HS-27A (cell line): ENCODE results near the gene TRPV2.
A peak's percentile ranks its signal among the peaks of the same experiment; 100 is the strongest.

Experiments
- DNase-seq: peaks from one replicate; pipeline ENCODE4 v3.0.0-alpha.2; 2012; ENCODE audit warnings: low read depth, missing footprints

TRPV2 gene

DNA sequence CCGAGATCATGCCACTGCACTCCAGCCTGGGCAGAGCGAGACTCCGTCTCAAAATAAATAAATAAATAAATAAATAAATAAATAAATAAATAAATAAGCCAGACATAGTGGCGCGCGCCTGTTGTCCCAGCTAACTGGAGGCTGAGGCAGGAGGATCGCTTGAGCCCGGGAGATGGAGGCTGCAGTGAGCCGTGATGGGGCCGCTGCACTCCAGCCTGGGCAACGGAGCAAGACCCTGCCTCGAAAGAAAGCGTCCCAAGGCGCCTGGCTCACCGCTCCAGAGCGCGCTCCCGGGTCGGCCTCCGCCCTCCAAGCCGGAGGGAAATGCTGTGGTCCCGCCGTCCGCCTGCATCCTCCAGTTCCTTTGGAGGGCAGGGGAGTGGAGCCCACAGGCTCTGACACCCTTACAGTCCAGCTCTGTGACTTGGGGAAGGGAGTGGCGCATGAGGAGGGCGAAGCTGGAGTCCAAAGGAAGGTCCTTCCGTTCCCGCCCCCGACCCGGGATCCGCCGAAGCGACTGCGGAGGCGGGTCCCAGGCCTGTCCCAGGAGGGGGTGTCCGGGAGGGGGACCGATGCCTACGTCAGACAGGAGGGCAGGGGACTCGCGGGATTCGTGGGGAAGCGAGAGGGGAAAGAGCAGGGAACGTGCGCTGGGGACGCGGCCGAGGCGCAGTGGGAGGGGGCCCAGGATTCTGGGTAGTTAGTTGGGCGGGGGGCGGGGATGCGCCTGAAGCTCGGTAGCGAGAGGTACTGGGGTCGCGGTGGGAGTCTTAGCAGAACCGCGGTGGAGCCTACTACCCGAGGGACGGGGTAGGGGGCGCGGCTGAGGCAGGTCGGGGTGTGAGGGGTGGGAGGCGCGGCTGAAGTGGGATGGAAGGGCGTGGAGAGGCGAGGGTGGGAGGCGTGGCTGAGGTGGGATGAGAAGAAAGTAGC lies 8.4 kb upstream of the TRPV2 start:
- DNase-seq = no peak

DNA sequence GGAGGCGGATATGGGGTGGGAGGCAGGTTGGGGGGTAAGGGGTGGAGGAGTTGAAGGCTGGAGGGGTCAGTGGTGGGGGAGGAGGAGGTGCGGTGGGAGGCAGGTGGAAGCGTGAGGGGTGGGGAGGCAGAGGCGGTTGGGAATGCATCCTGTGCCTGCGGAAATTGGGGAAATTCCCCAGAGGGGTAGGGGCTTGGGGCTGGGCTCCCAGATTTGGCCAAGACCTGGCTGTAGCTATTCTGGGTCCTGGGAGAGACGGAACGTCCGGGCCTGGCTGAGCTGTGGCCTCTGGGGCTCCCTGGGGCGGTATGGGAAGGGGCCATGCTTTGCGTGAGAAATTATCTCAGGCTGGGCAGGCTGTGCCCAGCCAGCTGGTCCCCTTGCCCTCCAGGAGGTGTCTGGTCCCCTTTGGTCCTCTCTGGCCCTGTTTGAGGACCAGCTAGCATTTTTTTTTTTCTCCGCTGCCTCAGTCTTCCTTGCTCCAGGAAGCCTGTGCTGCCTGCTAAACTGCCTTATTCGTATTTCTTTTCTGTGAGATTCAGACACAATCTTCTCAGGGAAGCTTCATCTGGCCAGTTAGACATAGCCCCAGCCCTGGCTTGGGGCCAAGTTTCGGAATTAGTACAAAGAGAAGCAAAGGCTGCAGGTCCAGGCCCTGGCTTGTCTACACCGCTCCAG lies 7.3 kb upstream of the TRPV2 start:
- DNase-seq = no peak

DNA sequence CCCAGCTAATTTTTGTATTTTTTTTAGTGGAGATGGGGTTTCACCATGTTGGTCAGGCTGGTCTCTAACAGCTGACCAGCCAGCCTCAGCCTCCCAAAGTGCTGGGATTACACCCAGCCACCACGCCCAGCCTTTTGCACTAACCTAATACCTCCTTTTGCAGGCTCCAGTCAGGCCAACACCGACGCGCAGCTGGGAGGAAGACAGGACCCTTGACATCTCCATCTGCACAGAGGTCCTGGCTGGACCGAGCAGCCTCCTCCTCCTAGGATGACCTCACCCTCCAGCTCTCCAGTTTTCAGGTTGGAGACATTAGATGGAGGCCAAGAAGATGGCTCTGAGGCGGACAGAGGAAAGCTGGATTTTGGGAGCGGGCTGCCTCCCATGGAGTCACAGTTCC lies 2.0 kb downstream of the TRPV2 start:
- no peak for DNase-seq

DNA sequence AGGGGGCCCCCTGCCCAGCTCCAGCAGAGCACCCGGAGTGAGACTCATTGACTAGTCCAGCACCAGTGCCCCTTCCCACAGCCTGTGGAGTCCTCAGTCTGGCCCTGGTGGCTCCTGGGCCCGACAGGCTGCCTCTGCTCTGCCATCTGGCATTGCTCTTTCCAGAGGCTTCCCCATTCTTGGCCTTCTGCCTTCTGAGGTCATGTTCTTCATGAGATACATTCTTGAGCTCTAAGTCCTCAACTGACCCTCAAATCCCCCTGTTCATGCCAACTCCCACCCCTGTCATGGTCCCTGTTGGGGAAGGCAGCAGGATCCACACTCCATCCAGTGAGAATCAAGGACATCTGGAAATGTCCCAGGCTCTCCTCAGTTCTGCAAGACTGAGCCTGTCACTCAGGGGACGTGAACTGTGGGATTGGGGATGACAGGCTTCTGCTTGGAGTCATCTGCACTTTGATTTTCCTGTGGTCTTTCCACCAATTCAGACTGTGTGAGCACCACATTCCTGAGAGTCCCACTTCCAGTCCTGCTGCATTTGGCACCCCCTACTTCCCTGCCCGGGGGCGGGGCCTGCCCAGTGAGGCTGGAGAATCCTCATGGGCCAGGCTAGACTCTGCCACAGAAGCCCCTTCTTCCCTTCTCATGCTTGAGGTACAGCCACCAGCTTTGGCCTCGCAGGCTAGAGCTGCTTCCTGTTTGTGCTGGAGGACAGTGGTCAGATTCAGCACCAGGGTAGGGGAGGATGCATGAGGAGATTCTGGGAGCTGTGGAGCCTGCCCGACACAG lies 2.7 kb downstream of the TRPV2 start:
- no peak for DNase-seq

DNA sequence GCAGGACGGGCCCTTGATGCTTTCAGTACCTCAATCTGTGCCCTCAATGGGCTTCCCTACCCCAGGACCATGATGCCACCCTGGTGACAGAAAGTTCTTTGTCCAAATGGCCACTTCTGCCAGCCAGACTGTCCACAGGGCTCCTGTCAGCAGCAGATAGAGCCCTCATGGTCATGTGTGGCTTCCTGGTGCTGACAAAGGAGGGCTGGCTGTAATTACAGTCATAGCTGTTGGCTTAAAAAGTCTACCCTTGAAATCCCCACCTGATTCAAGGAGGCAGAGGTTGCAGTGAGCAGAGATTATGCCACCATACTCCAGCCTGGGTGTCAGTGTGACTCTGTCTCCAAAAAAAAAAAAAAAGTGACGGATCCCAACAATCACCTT lies 3.3 kb downstream of the TRPV2 start:
- DNase-seq = no peak

DNA sequence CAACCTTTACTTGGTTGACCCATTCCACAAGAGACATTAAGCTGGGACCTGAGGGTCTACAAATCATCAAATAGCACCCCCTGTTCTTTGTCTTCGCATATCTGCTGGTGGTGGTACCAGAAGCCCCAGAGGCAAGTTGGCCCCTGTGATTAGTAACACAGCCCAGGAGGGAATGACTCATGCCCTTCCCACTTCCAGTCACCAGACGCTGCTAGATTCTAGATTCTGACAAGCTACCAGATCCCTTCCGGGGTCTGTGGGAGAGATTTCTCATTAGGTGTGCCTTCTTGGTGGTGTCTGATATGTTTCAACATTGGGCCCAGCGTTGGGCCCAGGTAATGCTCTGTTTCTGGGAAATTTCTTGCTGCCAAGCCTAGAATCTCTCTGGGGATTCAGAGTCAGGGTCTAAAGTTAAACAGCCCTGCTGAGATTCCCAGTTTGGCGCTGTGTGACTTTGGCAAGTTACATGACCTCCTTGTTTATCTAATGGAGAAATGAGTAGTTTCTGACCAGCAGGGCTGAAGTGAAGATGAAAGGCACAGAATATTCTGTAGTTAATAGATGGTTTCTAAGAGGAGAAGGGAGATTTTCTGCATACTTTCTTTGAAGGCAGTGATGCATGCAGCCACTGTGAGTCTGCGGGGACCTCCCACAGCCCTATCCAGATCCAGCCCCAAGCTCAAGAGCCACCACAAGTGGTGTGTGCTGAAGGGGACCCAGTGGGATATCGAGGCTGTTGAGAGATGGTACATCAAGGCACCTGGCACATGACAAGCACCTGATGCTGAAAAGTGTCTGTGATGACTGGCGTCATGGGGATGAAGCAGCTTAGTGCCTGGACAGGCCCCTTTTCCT lies 3.9 kb downstream of the TRPV2 start:
- peak; percentile 86 for DNase-seq

DNA sequence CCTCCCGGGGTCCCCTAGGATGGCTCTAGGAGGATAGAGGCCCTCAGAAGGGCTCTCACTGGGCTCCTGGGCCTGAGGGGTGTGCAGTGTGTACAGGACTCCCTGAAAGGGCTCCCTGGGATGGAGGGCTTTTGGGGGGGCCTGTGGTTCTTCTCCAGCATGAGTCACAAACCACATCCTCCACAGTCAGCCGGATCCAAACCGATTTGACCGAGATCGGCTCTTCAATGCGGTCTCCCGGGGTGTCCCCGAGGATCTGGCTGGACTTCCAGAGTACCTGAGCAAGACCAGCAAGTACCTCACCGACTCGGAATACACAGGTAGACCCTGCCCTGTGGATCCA lies 4.5 kb downstream of the TRPV2 start:
- DNase-seq = peak; percentile 81

DNA sequence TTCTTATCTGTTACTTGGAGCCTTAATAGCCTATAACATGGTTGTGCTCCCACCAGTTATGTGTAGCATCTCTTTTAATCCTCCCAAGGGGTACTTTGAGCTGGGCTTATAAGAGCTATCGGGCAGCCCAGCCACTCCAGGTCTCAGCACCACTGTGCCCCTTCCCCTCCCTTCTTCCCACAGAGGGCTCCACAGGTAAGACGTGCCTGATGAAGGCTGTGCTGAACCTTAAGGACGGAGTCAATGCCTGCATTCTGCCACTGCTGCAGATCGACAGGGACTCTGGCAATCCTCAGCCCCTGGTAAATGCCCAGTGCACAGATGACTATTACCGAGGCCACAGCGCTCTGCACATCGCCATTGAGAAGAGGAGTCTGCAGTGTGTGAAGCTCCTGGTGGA lies 7.0 kb downstream of the TRPV2 start:
- no peak for DNase-seq

DNA sequence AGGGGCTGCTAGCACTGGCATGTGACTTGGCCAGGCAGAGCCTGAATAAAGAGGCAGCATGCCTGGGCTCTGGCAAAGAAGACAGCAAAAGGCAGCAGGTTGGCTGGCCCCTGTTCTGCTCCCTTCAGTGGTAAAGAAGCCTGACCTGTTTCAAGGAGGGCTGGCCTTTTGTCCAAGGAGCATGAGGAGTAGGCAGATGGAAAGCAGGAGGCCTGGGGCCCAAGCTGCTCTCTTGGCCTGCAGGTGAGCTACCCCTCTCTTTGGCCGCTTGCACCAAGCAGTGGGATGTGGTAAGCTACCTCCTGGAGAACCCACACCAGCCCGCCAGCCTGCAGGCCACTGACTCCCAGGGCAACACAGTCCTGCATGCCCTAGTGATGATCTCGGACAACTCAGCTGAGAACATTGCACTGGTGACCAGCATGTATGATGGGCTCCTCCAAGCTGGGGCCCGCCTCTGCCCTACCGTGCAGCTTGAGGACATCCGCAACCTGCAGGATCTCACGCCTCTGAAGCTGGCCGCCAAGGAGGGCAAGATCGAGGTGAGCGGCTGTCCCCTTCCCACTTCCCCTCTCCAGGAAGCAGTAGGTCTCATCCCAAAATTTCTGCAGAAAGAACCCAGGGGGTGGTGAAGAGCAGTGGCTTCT lies 8.0 kb downstream of the TRPV2 start:
- no peak for DNase-seq

DNA sequence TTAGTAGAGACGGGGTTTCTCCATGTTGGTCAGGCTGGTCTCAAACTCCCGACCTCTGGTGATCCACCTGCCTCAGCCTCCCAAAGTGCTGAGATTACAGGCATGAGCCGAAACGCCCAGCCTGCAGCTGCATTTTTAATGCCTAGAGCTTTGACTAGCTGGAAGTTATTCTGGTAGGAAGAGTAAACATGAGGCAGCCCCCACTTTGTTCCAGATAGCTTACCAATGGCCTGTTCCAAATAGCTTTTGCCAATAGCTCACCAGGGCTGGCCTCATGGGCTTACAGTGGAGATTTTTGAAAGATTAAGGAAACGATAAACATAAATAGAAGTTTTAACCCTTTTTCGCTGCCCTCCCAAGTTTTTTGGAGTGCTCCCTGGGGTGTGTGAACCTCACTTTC lies 9.8 kb downstream of the TRPV2 start:
- no peak for DNase-seq

DNA sequence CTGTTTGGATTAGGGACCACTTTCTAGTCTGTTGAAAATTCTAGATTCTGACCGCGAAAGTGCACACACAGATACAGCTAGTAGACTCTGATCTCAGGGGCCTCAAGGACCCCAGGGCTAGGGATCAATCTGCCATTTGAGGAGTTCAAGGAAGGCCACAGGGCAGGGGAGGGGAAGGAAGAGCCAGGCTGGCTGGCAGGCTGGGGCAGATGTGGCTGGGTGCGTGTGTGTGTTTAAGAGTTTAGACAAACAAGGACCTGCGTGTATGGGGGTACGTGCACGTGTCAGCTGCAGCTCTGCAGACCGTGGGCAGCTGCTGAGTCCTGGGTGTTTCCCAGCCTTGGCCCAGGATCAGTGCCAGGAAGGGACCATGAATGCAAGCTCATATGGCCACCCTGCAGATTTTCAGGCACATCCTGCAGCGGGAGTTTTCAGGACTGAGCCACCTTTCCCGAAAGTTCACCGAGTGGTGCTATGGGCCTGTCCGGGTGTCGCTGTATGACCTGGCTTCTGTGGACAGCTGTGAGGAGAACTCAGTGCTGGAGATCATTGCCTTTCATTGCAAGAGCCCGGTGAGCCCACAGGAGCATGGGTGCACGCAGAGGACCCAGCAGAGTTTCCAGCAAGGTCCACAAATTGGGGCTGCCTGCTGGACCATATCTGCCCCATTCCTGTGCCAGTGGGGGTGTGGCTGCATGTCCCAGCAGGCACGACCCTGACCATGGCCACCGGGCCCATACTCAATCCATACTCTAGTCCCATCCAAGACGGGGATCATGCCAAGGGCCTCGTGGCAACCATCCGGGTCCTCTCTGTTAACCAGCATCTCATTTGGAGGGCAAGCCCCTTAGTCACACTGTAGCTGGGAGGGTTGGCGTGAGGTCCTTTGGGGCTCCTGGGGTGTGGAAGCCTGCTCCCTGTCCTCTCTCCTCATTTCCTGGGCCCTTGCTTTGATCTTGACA lies 10.6 kb downstream of the TRPV2 start:
- no peak for DNase-seq

DNA sequence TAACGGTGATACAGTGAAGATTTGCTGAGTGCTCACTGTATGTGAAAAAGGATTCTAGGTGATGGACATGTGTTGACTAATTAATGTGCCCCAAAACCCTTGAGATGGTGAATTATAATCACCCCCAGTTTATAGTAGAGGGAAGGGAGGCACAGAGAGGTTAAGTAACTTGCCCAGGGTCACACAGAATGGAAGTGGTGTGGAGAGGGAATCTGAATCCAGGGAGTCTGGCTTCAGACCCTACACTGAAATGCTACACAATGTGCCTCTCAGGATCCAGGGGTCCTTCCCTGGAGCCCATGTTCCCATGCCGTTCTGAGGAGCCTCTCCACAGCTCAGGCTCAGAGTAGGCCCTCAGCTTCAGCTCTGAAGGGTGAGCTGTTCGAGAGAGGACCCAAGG lies 11.6 kb downstream of the TRPV2 start:
- no peak for DNase-seq

DNA sequence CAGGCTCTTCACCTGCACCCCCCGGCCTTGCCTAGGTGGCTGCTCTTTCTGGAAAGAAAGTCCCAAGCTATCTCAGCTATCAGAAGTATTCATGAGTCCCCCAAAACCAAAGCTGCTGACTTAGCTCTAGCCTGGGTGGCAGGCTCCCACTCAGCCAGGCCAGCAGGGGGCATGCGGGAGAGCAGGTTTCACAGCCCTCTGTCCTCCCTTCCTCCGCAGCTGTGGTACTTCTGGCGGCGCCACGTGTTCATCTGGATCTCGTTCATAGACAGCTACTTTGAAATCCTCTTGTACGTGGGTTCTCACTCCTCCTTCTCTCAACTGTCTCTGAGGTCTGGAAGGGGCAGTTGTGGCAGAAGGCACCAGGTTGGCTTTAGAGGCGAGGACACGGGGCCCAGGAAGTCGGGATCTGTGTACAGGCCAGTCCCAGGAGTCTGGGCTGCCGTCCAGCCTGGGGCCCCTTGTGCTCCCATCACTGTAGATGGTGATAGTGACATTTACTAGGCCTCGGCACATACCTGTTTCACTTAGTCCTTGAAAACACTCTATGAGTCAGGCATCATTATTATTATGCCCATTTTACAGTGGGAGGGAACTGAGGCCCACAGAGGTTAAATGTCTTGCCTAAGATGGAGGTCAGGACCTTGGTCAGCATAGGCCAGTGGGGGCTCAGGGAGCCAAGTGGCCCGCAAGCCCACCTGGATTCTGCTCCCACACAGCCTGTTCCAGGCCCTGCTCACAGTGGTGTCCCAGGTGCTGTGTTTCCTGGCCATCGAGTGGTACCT lies 12.9 kb downstream of the TRPV2 start:
- DNase-seq = no peak

DNA sequence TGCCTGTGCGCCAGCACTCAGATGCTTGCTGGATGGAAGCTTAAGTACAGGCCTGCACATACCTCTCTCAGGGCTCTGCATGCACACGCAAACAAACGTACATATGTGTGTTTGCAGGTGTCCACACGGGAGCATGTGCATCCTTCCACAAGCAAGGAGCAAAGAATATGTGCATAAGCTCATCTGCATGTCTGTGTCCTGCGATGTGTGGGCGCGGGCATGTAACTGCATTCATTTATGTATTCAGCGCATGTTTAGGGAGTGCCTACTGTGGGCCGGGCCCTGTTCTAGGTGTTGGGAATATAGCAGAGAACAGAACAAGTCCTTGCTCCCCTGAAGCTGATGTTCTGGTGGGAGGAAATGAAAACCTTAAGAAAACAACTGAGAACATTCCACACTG lies 13.7 kb downstream of the TRPV2 start:
- DNase-seq = no peak

DNA sequence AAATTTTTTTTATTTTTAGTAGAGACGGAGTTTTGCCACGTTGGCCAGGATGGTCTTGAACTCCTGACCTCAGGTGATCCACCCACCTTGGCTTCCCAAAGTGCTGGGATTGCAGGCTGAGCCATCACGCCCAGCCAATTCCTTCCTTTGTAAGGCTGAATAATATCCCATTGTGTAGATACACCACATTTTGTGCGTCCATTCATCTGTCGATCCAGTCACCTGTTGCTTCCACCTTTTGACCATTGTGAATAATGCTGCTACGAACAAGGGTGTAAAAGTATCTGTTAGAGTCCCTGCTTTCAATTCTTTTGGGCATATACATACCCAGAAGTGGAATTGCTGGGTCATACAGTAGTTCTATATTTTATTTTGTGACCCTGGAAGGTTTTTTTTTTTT lies 15.3 kb downstream of the TRPV2 start:
- DNase-seq = no peak

DNA sequence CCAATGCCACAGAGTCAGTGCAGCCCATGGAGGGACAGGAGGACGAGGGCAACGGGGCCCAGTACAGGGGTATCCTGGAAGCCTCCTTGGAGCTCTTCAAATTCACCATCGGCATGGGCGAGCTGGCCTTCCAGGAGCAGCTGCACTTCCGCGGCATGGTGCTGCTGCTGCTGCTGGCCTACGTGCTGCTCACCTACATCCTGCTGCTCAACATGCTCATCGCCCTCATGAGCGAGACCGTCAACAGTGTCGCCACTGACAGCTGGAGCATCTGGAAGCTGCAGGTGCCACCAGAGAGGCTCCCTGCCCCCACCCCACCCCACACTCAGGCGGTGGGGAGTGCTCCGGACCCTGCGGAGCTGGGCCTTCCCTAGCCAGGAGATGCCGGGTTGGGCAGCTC lies 16.6 kb downstream of the TRPV2 start:
- no peak for DNase-seq

DNA sequence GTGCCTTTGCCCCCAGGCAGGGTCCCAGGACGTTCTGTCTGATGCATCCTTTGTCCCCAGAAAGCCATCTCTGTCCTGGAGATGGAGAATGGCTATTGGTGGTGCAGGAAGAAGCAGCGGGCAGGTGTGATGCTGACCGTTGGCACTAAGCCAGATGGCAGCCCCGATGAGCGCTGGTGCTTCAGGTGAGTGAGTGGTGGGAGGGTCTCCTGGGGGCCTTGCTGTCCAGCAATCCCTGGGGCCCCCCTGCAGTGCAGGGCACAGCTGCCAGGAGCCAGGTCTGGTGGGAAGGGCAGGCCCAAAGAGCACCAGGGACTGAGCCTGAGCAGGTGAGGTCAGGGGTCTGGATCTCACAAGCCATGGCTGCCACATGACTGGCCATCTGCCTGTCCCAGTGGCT lies 18.1 kb downstream of the TRPV2 start:
- DNase-seq = no peak

DNA sequence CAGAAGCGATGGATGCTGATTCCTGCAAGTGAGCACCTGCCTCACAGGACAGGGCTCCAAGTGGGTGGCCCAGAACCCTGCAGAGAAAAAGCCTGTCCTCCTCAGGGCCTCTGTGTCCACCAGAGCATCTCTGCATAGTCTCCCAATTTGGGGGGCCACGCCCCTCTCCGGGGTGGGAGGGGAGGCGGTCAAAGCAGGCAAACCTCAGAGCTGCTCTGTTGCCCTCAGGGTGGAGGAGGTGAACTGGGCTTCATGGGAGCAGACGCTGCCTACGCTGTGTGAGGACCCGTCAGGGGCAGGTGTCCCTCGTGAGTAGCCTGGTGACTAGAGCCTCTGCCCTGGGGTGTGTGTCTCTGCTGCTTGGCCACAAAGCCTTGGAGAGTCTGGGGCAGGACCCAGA lies 19.3 kb downstream of the TRPV2 start:
- DNase-seq = no peak
